Measurements from ENCODE around the gene PMFBP1.

- TF ChIP-seq, protein P1, sequence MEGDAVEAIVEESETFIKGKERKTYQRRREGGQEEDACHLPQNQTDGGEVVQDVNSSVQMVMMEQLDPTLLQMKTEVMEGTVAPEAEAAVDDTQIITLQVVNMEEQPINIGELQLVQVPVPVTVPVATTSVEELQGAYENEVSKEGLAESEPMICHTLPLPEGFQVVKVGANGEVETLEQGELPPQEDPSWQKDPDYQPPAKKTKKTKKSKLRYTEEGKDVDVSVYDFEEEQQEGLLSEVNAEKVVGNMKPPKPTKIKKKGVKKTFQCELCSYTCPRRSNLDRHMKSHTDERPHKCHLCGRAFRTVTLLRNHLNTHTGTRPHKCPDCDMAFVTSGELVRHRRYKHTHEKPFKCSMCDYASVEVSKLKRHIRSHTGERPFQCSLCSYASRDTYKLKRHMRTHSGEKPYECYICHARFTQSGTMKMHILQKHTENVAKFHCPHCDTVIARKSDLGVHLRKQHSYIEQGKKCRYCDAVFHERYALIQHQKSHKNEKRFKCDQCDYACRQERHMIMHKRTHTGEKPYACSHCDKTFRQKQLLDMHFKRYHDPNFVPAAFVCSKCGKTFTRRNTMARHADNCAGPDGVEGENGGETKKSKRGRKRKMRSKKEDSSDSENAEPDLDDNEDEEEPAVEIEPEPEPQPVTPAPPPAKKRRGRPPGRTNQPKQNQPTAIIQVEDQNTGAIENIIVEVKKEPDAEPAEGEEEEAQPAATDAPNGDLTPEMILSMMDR (optimal IDR thresholded peaks at IDR 0.05 in 1 of 3, IDR thresholded peaks at IDR 0.05 in 1 of 3, conservative IDR thresholded peaks at IDR 0.05 in 1 of 3; ENCODE audit: extremely low read depth in 1 of 3, insufficient read depth in 2 of 3, low read length in 3 of 3), result no peak
- no peak for TF ChIP-seq EZH2 (IDR thresholded peaks at IDR 0.05; ENCODE audit: low read length)
Observed at GRCh38 chr16:72169708-72170107, 2.2 kb downstream of the PMFBP1 start.

Measured in keratinocyte (primary cell).